ENCODE data around the gene PAK4.
"Not testable (repeated sequence)": the region's sequence is repeated elsewhere in the genome, so short reads cannot be mapped to it uniquely, and the experiment has no call there.

PAK4 gene

DNA sequence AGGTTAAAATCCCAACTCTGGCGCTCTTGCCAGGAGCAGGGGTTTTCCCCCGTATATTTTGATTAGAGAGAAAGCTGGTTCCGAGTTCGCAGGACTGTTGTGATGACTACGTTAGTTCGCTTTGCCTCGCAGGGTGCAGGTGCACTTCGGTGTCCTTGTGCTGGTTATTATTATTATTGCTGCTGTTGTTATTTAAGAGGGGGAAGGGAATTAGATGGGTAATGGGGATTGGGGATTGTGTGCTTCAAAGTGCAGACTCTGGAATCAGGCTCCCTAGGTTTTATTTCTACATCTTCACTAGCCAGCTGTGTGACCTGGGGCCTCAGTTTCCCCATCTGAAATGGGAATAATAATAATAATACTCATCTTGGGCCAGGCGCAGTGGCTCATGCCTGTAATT is 26.2 kb upstream of the PAK4 start:
- no peak for DNase-seq (ENCODE audit: low spot score)

DNA sequence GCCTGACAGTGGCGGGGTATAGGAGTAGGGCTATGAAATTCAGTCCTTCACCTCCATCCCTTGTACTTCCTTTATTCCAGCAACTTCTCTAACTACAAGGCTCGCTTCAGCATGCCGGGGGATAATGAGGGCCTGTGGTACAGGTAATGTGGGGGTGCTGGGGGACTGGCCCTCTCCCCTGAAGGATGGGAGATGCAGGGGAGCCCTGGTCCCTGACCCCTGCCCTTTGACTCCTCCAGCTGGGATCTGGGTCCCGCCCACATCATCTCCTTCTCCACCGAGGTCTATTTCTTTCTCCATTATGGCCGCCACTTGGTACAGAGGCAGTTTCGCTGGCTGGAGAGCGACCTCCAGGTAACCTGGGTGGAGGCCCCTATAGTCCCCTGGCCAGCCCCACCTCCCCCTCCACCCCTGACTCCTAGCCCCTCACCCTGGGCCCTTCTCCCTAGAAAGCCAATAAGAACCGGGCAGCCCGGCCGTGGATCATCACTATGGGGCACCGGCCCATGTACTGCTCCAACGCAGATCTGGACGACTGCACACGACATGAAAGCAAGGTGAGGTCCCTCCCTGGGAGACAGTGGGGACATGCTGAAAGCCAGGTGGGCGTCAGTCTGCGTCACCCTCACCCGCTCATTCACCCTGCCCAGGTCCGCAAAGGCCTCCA is 25.0 kb upstream of the PAK4 start:
- no peak for DNase-seq (ENCODE audit: low spot score)
- no peak for FAIRE-seq

More for the DNA sequence above, 26.2 kb upstream of the PAK4 start:
- FAIRE-seq: no peak

DNA sequence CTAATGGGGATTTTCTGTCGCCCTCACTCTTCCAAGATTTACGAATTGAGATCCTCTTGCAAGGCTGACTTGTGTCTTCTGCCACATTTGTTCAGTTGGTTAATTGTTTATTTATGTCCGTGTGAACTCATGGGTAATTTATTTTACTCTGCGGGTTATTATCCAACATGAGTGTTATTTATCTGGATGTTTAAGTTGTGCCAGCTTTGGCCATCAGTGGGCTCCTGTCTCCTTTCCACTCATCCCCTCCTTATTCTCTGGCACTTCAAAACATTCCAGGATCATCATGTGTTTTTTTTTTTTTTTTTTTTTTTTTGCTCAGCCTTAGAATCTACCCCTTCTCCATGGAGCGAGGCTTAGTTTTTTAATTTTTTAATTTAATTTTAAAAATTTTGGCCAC is 22.4 kb upstream of the PAK4 start:
- FAIRE-seq (no peak), DNase-seq (ENCODE audit: low spot score) (no peak)

DNA sequence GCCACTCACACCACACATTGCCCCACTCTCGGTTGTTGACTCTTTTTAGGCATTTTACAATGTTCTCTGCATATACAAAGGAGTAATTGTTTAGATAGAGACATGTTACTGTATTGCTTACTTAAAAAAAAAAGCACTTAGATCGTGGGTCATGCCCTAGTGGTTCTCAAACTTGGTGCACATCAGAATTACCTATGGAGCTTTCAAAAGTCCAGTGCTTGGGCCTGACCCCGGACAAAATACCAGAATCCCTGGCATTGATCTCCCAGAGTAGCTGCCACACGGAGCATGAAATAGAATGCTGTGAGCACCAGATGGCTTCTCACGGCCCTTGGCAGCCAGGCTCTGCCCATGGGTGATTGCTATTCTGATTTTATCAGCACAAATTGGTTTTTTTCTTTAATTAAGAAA is 21.4 kb upstream of the PAK4 start:
- DNase-seq (ENCODE audit: low spot score) (no peak), FAIRE-seq (no peak)

DNA sequence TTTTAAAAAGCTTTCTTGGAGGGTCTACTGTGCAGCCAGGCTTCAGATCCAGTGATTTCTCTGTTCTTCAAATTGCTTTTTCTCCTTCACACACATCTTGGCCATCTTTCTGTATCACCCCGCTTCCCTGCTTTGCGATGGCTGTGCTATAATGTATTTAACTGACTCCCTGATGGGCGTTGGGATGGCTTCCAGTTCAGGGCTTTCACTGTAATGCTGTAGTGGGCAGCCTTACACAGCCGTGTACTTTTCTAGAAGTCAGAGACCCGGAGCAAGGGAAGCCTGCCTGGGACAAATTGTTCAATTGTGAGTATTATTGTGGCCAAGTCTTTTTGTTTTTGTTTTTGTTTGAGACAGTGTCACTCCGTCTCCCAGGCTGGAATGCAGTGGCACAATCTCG is 19.4 kb upstream of the PAK4 start:
- FAIRE-seq: no peak
- no peak for DNase-seq (ENCODE audit: low spot score)

DNA sequence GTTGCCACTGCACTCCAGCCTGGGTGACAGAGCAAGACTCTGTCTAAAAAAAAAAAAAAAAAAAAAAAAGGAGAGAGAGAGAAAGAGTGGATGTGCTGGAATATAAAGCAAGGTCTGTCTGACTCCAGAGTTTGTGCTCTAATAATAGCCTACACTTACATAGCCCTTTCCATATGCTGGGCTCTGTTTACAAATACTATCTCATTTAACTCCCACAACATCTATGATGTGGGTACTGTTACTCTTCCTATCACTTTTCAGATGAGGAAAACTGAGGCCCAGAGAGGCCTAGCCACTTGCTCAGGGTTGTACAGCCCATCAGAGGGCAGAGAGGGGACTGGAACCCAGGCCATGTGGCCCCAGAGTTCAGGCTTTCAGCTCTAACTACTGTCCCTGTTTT is 15.9 kb upstream of the PAK4 start:
- no peak for FAIRE-seq
- no peak for DNase-seq (ENCODE audit: low spot score)

DNA sequence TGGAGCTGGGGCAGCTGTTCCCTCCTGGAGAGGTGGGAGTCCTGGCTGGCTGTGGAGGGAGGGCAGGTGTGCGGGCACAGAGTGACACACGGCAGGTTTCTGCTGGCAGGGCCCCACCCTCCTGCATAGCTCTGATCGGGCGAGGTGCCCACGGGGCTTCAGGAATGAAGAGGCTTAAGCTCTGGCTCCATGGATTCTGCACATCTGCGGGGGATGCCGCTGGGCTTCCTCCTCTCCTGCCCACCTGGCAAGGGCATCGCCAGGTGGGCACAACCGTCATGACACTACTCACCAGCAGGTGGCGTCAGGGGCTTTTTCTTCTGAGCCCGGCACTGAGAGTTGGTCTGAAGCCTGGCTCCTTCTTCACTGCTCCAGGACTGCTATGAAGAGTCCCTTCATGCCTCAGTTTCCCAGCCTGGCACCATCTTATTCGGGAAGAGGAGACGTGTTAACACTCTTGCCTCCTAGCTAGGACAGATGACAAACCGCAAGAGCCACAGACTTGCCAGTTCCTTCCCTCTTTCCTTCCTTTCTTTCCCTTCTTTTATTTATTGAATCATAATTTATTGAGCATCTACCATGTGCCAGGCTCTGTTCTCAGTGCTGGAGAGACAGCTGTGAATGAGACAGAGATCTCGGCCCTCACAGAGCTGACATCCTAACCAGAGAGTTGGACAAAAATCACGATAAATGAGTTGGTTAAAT is 15.2 kb upstream of the PAK4 start:
- FAIRE-seq (no peak), DNase-seq (ENCODE audit: low spot score) (peak; percentile 18)

DNA sequence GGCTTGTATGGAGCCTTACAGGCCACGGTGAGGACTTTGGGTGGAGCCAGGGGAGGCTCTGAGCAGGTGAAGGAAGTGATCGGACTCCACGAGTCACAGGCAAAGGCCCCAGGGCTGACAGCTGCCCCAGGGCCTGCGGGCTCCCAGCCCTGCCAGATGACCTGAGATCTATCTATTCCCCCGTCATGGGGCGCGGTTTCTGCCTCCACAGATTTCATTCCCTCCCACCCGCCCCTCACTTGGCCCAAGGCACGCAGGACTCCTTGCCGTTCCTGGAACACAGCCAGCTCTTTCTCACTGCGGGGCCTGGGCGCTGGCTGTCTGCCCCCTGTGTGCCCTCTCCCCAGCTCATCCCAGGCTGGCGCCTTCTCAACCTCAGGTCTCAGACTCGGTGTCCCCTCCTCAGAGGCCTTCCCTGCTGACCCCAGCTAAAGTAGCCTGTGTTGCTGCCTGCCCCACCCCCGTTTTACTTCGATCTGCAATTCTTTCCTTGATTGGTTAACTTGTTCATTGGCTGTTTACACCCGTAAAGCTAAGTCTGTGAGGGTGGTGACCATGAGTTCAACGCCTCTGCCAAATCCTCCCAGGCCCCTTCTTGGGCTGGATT is 13.9 kb upstream of the PAK4 start:
- no peak for FAIRE-seq
- peak; percentile 45 for DNase-seq (ENCODE audit: low spot score)

DNA sequence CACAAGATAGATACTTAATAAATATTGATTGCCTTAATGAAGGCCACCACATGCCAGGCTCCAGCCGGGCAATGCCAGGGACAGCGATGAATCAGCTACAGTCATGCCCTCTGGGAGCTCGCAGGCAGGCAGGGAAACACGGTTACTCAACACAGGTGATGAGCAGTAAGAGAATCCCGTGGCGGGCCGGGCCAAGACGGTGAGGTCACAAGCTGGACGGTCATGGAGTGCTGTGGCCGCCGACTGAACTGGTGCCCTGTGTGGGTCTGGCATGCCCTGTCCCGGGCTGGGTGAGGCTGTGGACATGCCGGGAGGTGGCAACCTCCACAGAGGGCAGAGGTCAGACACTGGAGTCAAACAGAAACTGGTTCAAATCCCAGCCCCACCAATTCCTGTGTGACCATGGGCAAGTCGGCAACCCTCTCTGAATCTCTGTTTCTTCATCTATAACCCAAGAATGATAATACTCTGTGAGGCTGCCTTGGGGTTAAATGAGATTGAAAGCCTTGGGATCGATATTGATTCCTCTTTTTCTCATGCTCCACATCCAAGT is 13.2 kb upstream of the PAK4 start:
- FAIRE-seq: peak; percentile 82

DNA sequence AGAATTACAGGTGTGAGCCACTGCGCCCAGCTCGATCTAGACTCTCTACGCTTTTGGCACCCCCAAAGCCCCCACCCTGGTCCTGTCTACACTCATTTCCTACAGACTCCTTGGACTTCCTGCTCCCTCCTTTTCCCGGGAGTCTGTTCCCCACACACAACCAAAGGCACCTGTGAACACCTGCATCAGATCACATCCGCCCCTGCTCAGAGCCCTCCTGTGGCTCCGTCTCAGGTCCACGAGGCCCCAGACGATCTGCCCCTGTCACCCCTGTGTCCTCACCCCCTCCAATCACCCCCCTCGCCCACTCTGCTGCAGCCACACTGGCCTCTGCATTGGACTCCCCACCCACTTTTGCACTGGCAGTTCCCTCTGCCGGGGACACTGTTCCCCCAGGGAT is 12.4 kb upstream of the PAK4 start:
- DNase-seq (ENCODE audit: low spot score) (no peak), FAIRE-seq (no peak)

More for the DNA sequence above, 13.2 kb upstream of the PAK4 start:
- DNase-seq (ENCODE audit: low spot score): peak; percentile 92

DNA sequence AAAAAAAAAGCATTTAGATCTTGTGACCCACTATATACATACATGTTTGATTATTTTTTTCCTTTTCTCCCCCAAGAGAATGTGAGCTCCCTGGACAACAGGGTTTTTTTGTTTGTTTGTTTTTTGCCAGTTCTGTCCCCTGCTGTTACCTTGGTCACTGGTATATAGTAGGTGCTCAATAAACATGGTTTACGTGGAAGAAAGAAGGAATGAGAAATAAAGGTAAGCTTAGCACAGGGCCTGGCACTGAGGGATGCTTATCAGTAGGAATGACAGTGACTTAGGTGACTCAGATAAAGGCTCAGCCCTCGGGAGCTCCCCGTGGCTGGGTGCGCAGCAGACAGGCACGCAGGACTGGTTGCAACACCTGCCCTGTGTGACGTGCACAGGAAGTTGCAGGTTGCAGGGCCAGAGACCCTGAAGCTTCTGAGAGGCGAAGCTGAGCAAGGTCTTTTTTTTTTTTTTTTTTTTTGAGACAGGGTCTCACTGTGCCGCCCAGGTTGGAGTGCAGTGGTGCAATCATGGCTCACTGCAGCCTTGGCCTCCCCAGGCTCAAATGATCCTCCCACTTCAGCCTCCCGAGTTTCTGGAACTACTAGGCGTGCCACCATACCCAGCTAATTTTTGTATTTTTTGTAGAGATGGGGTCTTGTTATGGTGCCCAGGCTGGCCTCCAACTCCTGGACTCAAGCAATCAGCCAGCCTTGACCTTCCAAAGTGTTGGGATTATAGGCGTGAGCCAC is 10.3 kb upstream of the PAK4 start:
- no peak for DNase-seq (ENCODE audit: low spot score)
- no peak for FAIRE-seq

DNA sequence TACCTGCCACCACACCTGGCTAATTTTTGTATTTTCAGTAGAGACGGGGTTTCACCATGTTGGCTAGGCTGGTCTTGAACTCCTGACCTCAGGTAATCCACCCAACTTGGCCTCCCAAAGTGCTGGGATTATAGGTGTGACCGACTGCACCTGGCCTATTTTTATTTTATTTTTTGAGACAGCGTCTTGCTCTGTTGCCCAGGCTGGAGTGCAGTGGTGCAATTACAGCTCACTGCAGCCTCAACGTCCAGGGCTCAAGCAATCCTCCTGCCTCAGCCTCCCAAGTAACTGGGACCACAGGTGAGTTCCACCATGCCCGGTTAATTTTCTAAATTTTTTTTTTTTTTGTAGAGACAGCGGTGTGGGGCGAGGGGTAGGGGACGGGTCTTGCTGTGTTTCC is 8.6 kb upstream of the PAK4 start:
- not testable (repeated sequence) for DNase-seq (ENCODE audit: low spot score); FAIRE-seq

DNA sequence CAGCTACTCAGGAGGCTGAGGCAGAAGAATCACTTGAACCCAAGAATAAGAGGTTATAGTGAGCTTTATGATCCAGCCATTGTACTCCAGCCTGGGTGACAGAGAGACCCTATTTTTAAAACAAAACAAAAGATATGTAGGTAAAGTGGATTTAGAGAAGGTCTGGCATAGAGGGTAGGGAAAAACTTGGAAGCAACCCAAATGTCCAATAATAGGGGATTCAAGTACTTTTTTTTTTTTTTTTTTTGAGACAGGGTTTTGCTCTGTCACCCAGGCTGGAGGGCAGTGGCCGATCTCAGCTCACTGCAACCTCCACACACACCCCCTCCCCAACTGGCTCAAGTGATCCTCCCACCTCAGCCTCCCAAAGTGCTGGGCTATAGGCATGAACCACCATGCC is 5.8 kb upstream of the PAK4 start:
- FAIRE-seq (no peak), DNase-seq (ENCODE audit: low spot score) (no peak)

DNA sequence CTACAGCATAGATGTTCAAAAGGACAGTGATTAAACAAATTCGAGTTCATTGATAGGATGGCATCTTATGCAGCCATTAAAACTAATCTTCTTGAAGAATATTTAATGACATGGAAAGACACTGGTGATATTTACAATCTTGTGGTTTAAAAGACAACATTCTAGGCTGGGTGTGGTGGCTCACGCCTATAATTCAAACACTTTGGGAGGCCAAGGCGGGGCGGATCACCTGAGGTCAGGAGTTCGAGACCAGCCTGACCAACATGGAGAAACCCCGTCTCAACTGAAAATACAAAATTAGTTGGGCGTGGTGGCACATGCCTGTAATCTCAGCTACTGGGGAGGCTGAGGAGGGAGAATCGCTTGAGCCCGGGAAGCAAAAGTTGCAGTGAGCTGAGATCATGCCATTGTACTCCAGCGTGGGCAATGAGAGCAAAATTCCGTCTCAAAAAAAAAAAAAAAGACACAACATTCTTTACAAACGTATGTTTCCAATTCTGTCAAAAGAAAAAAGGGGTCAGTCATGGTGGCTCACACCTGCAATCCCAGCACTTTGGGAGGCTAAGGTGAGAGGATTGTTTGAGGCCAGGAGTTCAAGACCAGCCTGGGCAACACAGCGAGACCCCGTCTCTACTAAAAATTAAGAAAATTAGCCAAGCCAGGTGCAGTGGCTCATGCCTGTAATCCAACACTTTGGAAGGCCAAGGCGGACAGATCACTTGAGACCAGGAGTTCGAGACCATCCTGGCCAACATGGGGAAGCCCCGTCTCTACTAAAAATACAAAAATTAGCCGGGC is 2.5 kb upstream of the PAK4 start:
- FAIRE-seq: no peak
- no peak for DNase-seq (ENCODE audit: low spot score)

DNA sequence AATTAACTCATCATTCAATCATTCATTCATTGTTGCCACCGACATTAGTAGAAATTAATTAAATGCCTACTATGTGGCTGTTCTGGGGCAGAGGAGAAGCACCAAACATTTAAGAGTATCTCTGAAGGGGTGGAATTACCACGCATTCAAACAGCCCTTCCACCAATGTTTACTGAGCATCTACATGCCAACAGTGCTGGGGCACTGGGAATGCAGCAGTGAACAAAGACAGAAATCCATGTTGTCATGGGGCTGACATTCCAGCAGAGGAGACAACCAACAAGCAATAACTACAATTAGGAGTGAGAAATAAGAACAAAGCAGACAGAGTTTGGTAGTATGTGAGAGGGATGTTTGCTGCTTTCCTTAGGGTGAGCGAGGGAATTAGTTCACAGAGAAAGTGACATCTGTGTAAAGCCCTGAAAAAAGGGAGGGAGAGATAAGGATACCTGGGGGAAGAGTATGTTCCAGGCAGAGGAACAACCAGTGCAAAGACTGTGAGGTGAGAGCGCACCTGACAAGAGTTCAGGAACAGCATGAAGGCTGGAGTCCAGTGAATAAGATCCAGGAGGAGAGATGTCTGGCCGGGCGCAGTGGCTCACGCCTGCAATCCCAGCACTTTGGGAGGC is 1.3 kb upstream of the PAK4 start:
- FAIRE-seq (no peak), DNase-seq (ENCODE audit: low spot score) (no peak)

DNA sequence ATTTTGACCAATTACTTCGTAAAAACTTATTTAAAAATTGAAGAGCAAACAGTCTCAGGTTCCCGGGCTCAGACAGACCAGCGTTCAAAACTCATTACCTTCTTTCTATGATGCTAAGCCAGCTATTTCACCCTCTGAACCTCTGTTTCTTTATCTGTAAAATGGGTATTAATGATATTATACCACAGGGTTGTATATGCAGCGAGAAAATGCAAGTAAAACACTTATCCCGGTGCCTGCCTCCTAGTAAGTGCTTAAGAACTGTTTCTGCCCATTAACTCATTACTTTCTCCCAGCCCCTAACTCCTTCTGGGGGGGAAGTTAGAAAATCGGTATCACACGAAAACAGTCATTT is 410 bp upstream of the PAK4 start:
- no peak for FAIRE-seq
- DNase-seq (ENCODE audit: low spot score): no peak

DNA sequence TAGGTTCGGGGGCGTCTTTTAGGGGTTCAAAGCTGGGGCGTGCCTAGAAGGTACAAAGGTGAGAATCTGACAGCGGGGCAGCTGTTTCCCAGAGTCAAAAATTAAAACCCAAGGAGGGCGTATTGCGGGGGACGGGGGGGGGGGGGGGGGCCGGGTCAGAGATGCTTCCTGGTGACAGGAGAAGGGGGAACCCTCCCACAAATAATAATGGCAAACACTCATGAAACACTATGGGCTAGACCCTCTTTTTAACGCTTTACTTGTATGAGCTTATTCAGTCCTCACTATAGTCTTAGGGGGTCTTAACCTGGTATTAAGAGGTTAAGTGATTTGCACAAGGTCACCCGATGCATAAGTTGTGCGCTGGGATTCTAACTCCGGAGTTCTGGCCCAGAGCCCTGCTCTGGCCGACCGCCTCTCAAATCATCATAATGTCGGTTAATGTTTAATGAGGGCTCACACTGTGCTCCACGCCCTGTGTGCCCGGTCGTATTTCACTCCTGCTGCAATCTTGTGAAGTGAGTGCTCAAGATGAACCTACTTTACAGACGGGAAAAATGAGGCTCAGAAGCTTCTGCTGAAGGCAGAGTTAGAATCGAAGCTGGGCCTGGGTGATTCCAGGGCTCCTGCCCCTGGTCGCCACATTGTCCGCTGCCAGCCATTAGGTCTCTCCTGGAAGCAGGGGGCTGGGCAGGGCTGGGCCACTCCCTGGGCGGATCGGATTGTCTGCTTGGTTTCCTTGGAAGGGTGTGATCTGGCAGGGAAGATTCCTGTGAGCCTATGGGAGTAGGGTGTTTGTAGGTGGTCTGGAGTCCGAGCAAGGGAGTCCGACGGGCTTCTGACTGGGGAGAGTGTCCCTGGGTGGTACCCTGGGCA is 964 bp downstream of the PAK4 start:
- DNase-seq (ENCODE audit: low spot score) (peak; percentile 77), FAIRE-seq (peak; percentile 77)

DNA sequence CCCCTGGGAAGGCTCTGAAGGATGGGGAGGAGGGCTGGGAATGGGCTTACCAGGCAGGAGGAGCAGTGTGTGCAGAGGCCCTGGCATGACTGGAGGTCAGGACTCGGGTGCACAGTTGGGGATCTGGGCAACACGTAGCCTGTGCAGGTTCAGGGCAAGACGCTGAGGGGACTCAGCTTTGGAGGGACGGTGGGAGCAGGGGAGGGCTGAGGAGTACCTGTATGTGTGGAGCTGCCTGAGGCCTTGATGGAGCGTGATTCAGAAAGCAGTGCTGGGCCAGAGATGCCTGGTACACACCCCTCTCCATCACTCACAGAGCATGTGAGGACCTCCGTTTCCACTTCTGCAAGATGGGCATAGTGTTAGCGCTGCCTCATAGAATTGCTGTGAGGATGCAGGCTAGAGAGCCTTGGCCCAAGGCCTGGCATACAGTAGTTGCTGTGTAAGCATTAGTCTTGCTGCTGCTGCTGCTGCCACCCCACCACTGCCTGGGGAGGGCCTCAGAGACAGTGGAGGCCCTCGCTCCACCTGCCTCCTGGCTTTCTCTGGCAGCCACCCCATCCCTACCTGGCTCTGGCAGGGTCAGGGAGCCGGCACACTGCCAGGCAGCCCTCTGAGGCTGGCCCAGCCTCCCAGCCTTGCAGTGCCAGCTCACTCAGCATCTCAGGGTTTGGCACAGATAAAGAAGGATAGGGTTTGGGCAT is 2.4 kb downstream of the PAK4 start:
- FAIRE-seq (no peak), DNase-seq (ENCODE audit: low spot score) (no peak)

DNA sequence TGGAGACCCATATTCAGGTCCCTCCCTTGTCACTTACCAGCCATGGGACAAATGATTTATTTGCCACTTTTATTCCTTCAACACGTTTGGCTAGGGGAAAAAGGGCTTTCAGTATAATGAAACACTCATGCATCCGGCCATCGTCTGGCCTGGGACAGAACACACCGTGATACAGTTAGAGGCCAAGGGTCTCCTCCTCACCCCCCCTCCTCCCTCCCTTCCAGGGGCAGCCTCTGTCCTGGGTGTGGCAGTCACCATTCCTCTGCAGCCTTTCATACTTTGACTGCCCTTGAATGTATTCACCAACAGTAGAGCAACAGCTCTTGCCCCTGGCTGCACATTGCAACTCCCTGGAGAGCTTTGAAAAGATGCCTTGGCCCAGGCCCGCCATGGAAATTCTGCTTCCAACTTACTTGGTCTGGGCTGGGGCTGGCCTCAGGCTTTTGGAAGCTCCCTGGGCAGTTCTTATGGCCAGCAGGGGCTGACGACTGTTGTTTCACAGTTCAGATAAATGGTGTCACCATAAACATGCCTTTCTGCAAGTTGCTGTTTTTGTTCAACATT is 3.0 kb downstream of the PAK4 start:
- no peak for FAIRE-seq
- no peak for DNase-seq (ENCODE audit: low spot score)
